Measurements from ENCODE around the gene BAZ2B.

- TF ChIP-seq L3MBTL2 (conservative IDR thresholded peaks at IDR 0.05): no peak
- TF ChIP-seq ELF4 (IDR thresholded peaks at IDR 0.05): no peak
- TF ChIP-seq PKNOX1 (IDR thresholded peaks at IDR 0.05): no peak
Observed at GRCh38 chr2:159651884-159652283, 35.5 kb upstream of the BAZ2B start.
